GM23248 (cell line): ENCODE data around the gene TPP1. TPM values are rescaled to one million over a fixed set of nuclear protein-coding genes. Genes with fewer than 3 reads are reported as not detected.

Experiments
- DNase-seq: peaks from one replicate; pipeline ENCODE4 v3.0.0-alpha.2; 2015
- H2AFZ ChIP-seq: fragments of 200-600 bp; sonication (generic); 2 replicates; pipeline ENCODE4 v1.6.1; 2016; ENCODE audit warnings: antibody characterized with exemption
- H3F3A ChIP-seq: fragments of 200-600 bp; sonication (generic); 2 replicates; pipeline ENCODE4 v1.6.1; 2016; ENCODE audit warnings: mild to moderate bottlenecking, antibody characterized with exemption, mixed run types; ENCODE audit not compliant: insufficient read depth
- H3K27ac ChIP-seq: fragments of 200-600 bp; sonication (generic); 2 replicates; pipeline ENCODE4 v1.5.1; 2016; ENCODE audit warnings: mild to moderate bottlenecking
- H3K27me3 ChIP-seq: fragments of 200-600 bp; sonication (generic); replicated peaks from 2 replicates; pipeline ENCODE4 v1.6.1; 2016; ENCODE audit warnings: mild to moderate bottlenecking; ENCODE audit not compliant: insufficient read depth
- H3K36me3 ChIP-seq: fragments of 200-600 bp; sonication (generic); 2 replicates; pipeline ENCODE4 v1.6.1; 2016; ENCODE audit warnings: low read depth, mild to moderate bottlenecking
- H3K4me1 ChIP-seq: fragments of 200-600 bp; sonication (generic); 2 replicates; pipeline ENCODE4 v1.6.1; 2016; ENCODE audit warnings: mild to moderate bottlenecking; ENCODE audit not compliant: insufficient read depth
- H3K4me2 ChIP-seq: fragments of 200-600 bp; sonication (generic); one replicate; pipeline ENCODE4 v1.6.1; 2016; ENCODE audit warnings: mild to moderate bottlenecking; ENCODE audit not compliant: unreplicated experiment
- H3K4me3 ChIP-seq: fragments of 200-600 bp; sonication (generic); 2 replicates; pipeline ENCODE4 v1.5.1; 2016; ENCODE audit warnings: mild to moderate bottlenecking
- H3K79me2 ChIP-seq: fragments of 200-600 bp; sonication (generic); 2 replicates; pipeline ENCODE4 v1.6.1; 2016; ENCODE audit warnings: mild to moderate bottlenecking; ENCODE audit not compliant: insufficient read depth
- H3K9ac ChIP-seq: fragments of 200-600 bp; sonication (generic); 2 replicates; pipeline ENCODE4 v1.6.1; 2016; ENCODE audit warnings: mild to moderate bottlenecking
- H3K9me2 ChIP-seq: fragments of 200-600 bp; sonication (generic); 2 replicates; pipeline ENCODE4 v1.6.1; 2016; ENCODE audit warnings: mixed run types, mild to moderate bottlenecking, moderate library complexity; ENCODE audit not compliant: insufficient read depth
- H3K9me3 ChIP-seq: fragments of 200-600 bp; sonication (generic); one replicate; pipeline ENCODE4 v1.6.1; 2017; ENCODE audit warnings: low read depth
- H4K20me1 ChIP-seq: fragments of 200-600 bp; sonication (generic); 2 replicates; pipeline ENCODE4 v1.6.0; 2016; ENCODE audit not compliant: insufficient read depth
- EZH2 ChIP-seq: fragments of 200-600 bp; sonication (generic); IDR thresholded peaks from 2 replicates; pipeline ENCODE4 v1.6.1; 2018; ENCODE audit warnings: antibody characterized with exemption, mild to moderate bottlenecking; ENCODE audit not compliant: insufficient read depth, poor library complexity, severe bottlenecking
- EZH2phosphoT487 ChIP-seq: fragments of 200-600 bp; sonication (generic); IDR thresholded peaks from 2 replicates; pipeline ENCODE4 v1.6.1; 2018; ENCODE audit warnings: antibody characterized with exemption, moderate library complexity, mild to moderate bottlenecking, low read depth; ENCODE audit not compliant: insufficient read depth
- WGBS, 2 experiments: methylation state at CpG; one replicate each; pipeline ENCODE4 v1.1.6; 2015 to 2017; ENCODE audit warnings: low lambda C conversion rate in 2 of 2, low coverage in 1 of 2; ENCODE audit errors: missing lambda C conversion rate in 2 of 2; 5-methylcytosine and 5-hydroxymethylcytosine counted together
- in situ Hi-C: fragments of 300-500 bp; cut with MboI; formaldehyde crosslinking; loops from 2 replicates; pipeline ENCODE4 v1.15.0; 2020
- polyA plus RNA-seq: library from polyadenylated mRNA; unstranded; fragments of >200 nt; fragmentation: Nextera tagmentation; extraction: Ambion mirVana; gene quantifications from 2 replicates; pipeline ENCODE4 v1.2.1, GENCODE V29; 2016
- total RNA-seq: library from RNA; depleted of rRNA; stranded (reverse); fragments of >200 nt; shearing (Covaris generic); gene quantifications from 2 replicates; pipeline ENCODE4 v1.2.3, GENCODE V29; 2014; rRNA removed

Gene TPP1
- total RNA-seq = 37.6 and 47.6 TPM in 2 replicates
- 65.2 and 66.3 TPM in 2 replicates for polyA plus RNA-seq

DNA sequence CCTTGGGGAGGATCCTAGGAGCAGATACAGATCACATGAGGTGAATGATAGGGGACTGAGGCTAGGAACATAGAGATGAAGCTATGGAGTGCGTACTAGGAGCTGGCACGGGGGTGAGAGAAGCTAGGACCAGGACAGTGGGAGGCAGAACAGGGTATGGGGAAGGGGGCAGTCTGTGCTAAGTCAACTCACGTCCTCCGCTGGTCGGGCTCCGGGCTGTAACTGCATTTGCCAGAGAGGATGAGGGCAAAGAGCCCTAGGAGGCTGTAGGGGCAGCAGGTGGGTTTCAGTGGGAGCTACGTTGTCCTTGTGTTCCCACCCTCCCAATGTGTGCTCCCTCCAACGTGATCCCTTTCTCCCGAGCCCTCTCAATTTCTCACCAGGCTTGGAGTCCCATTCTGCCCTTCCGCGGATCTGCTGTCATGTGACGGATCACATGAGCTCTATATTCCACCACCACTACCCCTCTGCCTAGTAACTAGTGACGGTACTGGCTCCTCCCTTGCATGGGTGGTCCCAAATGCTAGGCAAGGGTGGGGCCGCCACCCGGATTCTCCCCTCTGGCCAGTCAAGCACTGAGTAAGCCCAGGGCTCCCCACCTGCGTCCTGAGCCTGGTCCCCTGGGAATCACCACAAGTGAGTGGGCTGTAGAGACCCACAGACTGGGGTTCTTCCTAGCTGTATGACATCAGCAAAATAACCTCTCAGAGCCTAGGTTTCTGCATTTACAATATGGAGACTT lies at the start of gene TPP1:
TSS of gene TPP1 (minus strand) at position 419 of the 742 bp plus-strand sequence. CDS start at position 397, 22 bp downstream.
- Histone ChIP-seq H3K4me1 (peaks cover 18% of the 10 kb centered on the region), H4K20me1 (no peaks in the 10 kb centered on the region), H3K9me2 (no peaks in the 10 kb centered on the region), H3K4me3 (peak within 1 kb of the TSS; percentile 84), H3K9me3 (no peaks in the 10 kb centered on the region), H3K79me2 (peaks cover 15% of the 10 kb centered on the region; the same call in 1 of the 2 replicates), H2AFZ (peak within 1 kb of the TSS; percentile 90), H3K27ac (peak within 1 kb of the TSS; percentile 73), H3K27me3 (no peaks in the 10 kb centered on the region), H3K36me3 (no peaks in the 10 kb centered on the region), H3K4me2 (peak within 1 kb of the TSS; percentile 97), H3K9ac (peak within 1 kb of the TSS; percentile 87), H3F3A (peaks cover 14% of the 10 kb centered on the region)
- peak; percentile 96 for DNase-seq
- 0 to 3% methylated on average over 16 of the region's 16 CpGs for WGBS, 2 experiments
- no peak for TF ChIP-seq EZH2
- TF ChIP-seq EZH2phosphoT487 = no peak
- in situ Hi-C loops = no loop called here

DNA sequence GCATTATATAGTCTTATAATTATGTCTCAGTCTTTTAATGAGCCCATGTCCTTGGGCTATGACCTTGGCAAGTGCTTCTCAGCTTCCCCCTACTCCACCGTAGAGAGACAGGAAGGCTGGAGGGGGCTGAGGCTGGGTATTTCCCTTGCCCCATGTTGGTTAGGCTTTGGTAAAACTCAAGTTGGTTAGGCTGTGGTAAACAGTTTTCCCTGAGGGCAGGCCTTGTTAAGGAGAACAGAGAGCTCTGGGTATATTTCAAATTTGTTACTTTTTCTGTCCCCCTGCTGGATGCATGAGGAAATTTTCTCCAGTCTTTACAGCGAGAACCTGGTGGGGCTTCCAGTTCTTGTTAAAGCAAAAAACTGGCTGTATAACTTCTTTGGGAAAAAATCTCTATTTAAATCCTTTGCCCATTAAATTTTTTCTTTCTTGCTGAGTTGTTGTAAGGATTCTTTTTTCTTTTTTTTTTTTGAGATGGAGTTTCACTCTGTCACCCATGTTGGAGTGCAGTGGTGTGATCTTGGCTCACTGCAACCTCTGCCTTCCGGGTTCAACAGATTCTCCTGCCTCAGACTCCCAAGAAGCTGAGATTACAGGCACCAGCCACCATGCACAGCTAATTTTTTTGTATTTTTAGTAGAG lies 48.6 kb upstream of the TPP1 start:
- Histone ChIP-seq H3K4me3 (no peak overlapping the region), H3K27me3 (no peaks in the 10 kb centered on the region), H3F3A (no peaks in the 10 kb centered on the region), H3K27ac (no peak overlapping the region), H3K4me1 (peaks cover 8% of the 10 kb centered on the region; the same call in 1 of the 2 replicates), H4K20me1 (no peaks in the 10 kb centered on the region), H3K4me2 (no peak overlapping the region), H3K9me3 (no peaks in the 10 kb centered on the region), H3K9me2 (no peaks in the 10 kb centered on the region), H3K36me3 (no peaks in the 10 kb centered on the region), H3K79me2 (no peaks in the 10 kb centered on the region), H2AFZ (peak overlapping the region; percentile 49; the same call in 1 of the 2 replicates), H3K9ac (no peak overlapping the region)
- in situ Hi-C loops = no loop called here
- peak; percentile 60 for DNase-seq
- 43 to 44% methylated on average over 3 of the region's 3 CpGs for WGBS, 2 experiments
- no peak for TF ChIP-seq EZH2phosphoT487
- no peak for TF ChIP-seq EZH2

DNA sequence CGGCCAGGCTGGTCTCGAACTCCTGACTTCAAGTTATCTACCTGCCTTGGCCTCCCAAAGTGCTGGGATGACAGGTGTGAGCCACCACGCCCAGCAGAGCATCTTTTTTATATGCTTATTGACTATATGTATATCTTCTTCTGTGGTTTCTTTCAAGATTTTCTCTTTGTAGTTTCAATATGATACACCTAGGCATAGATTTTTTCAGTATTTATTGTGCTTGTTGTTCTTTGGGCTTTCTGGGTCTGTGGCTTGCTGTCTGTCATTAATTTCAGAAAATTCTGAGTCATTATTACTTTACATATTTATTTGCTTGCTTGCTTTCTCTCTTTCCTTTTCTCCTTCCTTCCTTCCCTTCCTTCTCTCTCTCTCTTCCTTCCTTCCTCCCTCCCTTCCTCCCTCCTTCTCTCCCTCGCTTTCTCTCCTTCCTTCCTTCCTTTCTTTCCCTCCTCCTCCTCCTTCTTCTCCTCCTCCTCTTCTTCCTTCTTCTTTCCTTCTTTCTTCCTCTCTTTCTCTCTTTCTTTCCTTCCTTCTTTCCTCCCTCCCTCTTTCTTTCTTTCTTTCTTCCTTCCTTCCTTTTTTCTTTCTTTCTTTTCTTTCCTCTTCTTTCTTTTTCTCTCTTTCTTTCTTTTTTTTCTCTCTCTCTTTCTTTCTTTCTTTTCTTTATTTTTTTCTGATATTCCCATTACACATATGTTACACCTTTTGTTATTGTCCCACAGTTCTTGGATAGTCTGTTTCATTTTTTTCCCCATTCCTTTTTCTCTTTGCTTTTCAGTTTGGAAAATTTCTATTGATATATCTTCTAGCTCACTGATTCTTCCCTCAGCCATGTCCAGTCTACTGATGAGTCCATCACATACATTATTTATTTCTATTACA lies 47.3 kb upstream of the TPP1 start:
- Histone ChIP-seq H3F3A (no peaks in the 10 kb centered on the region), H3K27me3 (no peaks in the 10 kb centered on the region), H3K79me2 (no peaks in the 10 kb centered on the region), H3K4me1 (peaks cover 8% of the 10 kb centered on the region; the same call in 1 of the 2 replicates), H3K4me3 (no peak overlapping the region), H3K27ac (no peak overlapping the region), H4K20me1 (no peaks in the 10 kb centered on the region), H3K9ac (no peak overlapping the region), H2AFZ (no peak overlapping the region), H3K36me3 (no peaks in the 10 kb centered on the region), H3K9me2 (no peaks in the 10 kb centered on the region), H3K9me3 (no peaks in the 10 kb centered on the region), H3K4me2 (no peak overlapping the region)
- DNase-seq = no peak
- in situ Hi-C loops = no loop called here
- 91 to 93% methylated on average over 4 of the region's 4 CpGs for WGBS, 2 experiments
- TF ChIP-seq EZH2 (no peak), EZH2phosphoT487 (no peak)

DNA sequence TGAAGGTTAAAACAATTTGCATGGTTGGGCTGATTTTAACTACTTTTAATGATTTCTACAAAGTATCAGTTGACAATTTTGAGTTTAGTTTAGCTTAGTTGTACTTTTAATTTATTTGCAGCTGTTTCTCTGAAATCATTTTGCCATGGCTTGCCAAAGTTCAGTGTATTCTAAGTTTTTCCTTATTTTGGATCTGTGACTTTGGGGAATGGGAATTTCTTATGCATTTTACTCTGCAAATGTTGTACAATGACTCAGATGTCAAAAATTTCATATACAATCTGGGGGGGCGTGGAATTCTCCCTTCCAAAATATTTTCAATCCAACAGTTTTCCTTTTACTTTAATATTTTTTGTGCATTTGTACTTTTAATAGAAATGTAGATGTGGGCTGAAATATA lies 45.3 kb upstream of the TPP1 start:
- no peak for TF ChIP-seq EZH2phosphoT487
- no peak for TF ChIP-seq EZH2
- peak; percentile 30 for DNase-seq
- H3K36me3 ChIP-seq = no peaks in the 10 kb centered on the region
- H3K9me3 ChIP-seq = no peaks in the 10 kb centered on the region
- no peak overlapping the region for H3K9ac ChIP-seq
- in situ Hi-C loops = no loop called here
- H3K27ac ChIP-seq = no peak overlapping the region
- no peak overlapping the region for H2AFZ ChIP-seq
- H3K9me2 ChIP-seq = no peaks in the 10 kb centered on the region
- no peaks in the 10 kb centered on the region for H3K27me3 ChIP-seq
- no peaks in the 10 kb centered on the region for H4K20me1 ChIP-seq
- H3K4me2 ChIP-seq = no peak overlapping the region
- H3K4me1 ChIP-seq = peaks cover 8% of the 10 kb centered on the region; the same call in 1 of the 2 replicates
- 0% methylated on average over 1 of the region's 1 CpG for WGBS, 2 experiments
- H3F3A ChIP-seq = no peaks in the 10 kb centered on the region
- no peak overlapping the region for H3K4me3 ChIP-seq
- no peaks in the 10 kb centered on the region for H3K79me2 ChIP-seq
